Keratinocyte (primary cell): ENCODE data around the gene MAPRE2. TPM values are rescaled to one million over a fixed set of nuclear protein-coding genes. Genes with fewer than 3 reads are reported as not detected.

Experiments used
- DNase-seq: peaks from one replicate; pipeline ENCODE4 v3.0.0-alpha.2; 2011; ENCODE audit warnings: low read depth, missing footprints, low spot score
- FAIRE-seq: peaks from 2 replicates; lab custom pipeline; 2011; peaks lifted over from hg19 to GRCh38; lab: Jason Lieb, UNC
- H2AFZ ChIP-seq: 2 replicates; pipeline ENCODE4 v1.6.0; 2012; ENCODE audit warnings: low read length, control low read depth, inconsistent platforms; ENCODE audit not compliant: control insufficient read depth
- H3K27ac ChIP-seq: 2 replicates; pipeline ENCODE4 v1.5.1; 2011; ENCODE audit warnings: low read length; ENCODE audit not compliant: control insufficient read depth, insufficient read depth
- H3K27me3 ChIP-seq: 3 replicates; pipeline ENCODE4 v1.6.0; 2011; ENCODE audit warnings: low read length; ENCODE audit not compliant: control insufficient read depth, insufficient read depth; ENCODE audit errors: extremely low read depth
- H3K36me3 ChIP-seq, 2 experiments: 2 replicates in 1 of 2; 3 replicates in 1 of 2; pipeline ENCODE4 v1.5.1; 2011; ENCODE audit warnings: low read length in 2 of 2, mild to moderate bottlenecking in 1 of 2; ENCODE audit not compliant: control insufficient read depth in 2 of 2, insufficient read depth in 2 of 2; ENCODE audit errors: extremely low read depth in 1 of 2
- H3K4me1 ChIP-seq: 3 replicates; pipeline ENCODE4 v1.5.1; 2011; ENCODE audit warnings: low read length; ENCODE audit not compliant: control insufficient read depth, insufficient read depth; ENCODE audit errors: extremely low read depth
- H3K4me2 ChIP-seq: 3 replicates; pipeline ENCODE4 v1.6.0; 2011; ENCODE audit warnings: low read depth, low read length; ENCODE audit not compliant: control insufficient read depth, insufficient read depth; ENCODE audit errors: extremely low read depth
- H3K4me3 ChIP-seq, 3 experiments: fragments of 200-600 bp in 1 of 3; sonication (generic) in 1 of 3; 2 replicates in 2 of 3; 3 replicates in 1 of 3; pipeline ENCODE4 v1.5.1; 2011 to 2016; ENCODE audit warnings: low read length in 3 of 3, mild to moderate bottlenecking in 3 of 3, control low read depth in 2 of 3, inconsistent platforms in 1 of 3, low read depth in 1 of 3, mixed read lengths in 1 of 3, mixed run types in 1 of 3, moderate library complexity in 1 of 3; ENCODE audit not compliant: control insufficient read depth in 2 of 3, insufficient read depth in 2 of 3; ENCODE audit errors: extremely low read depth in 1 of 3
- H3K79me2 ChIP-seq: 2 replicates; pipeline ENCODE4 v1.6.0; 2012; ENCODE audit warnings: low read length; ENCODE audit not compliant: control insufficient read depth, insufficient read depth
- H3K9ac ChIP-seq: 3 replicates; pipeline ENCODE4 v1.6.0; 2011; ENCODE audit warnings: low read length; ENCODE audit not compliant: control insufficient read depth, insufficient read depth; ENCODE audit errors: extremely low read depth
- H3K9me1 ChIP-seq: 3 replicates; pipeline ENCODE4 v1.6.0; 2011; ENCODE audit warnings: low read length; ENCODE audit not compliant: control insufficient read depth, insufficient read depth; ENCODE audit errors: extremely low read depth
- H3K9me3 ChIP-seq: 2 replicates; pipeline ENCODE4 v1.5.1; 2012; ENCODE audit warnings: low read depth, low read length; ENCODE audit not compliant: control insufficient read depth
- H4K20me1 ChIP-seq: 3 replicates; pipeline ENCODE4 v1.6.0; 2011; ENCODE audit warnings: low read length; ENCODE audit not compliant: control insufficient read depth, insufficient read depth; ENCODE audit errors: extremely low read depth
- CTCF ChIP-seq, 3 experiments: IDR thresholded peaks in 1 of 3; conservative IDR thresholded peaks in 1 of 3; optimal IDR thresholded peaks in 1 of 3; 2 replicates in 2 of 3; 3 replicates in 1 of 3; pipeline versions ENCODE3 to v1.5.1; 2011; ENCODE audit warnings: low read length in 3 of 3, mild to moderate bottlenecking in 3 of 3, moderate library complexity in 2 of 3, control low read depth in 1 of 3, inconsistent platforms in 1 of 3; ENCODE audit not compliant: insufficient read depth in 2 of 3; ENCODE audit errors: extremely low read depth in 1 of 3
- EZH2 ChIP-seq: IDR thresholded peaks from one replicate; pipeline ENCODE4 v1.6.1; 2012; ENCODE audit warnings: inconsistent platforms, mild to moderate bottlenecking, low read length, moderate library complexity
- dilution Hi-C: fragments of 300-500 bp; cut with MboI; formaldehyde crosslinking; loops from one replicate; pipeline ENCODE4 v1.7.0; 2020; ENCODE audit warnings: low sequenced_read_pairs; ENCODE audit not compliant: extremely low pct_ligation_motif_present
- polyA plus RNA-seq, 5 experiments: library from polyadenylated mRNA; depleted of rRNA in 3 of 5; stranded (reverse) in 3 of 5; stranded (forward) in 1 of 5; unstranded in 1 of 5; fragments of >200 nt; gene quantifications; 1 replicate in 1 of 5; 2 replicates in 3 of 5; 3 replicates in 1 of 5; pipeline versions ENCODE4 v1.2.1 to v1.2.3, GENCODE V29; 2011 to 2012; ENCODE audit warnings: missing spikeins in 2 of 5, low read depth in 1 of 5, low replicate concordance in 1 of 5

The MAPRE2 gene
- polyA plus RNA-seq, 1 donor (not counting 4 experiments of a cell fraction or from before 2014, with no cell fraction given), result 14.2 TPM

GRCh38 chr18:35174745-35175144 is 133.5 kb downstream of the MAPRE2 start:
- Histone ChIP-seq H3K4me2 (no peak overlapping the region), H3K36me3 (no peaks in the 10 kb centered on the region), H3K9me3 (no peaks in the 10 kb centered on the region), H3K79me2 (no peaks in the 10 kb centered on the region), H3K9me1 (no peaks in the 10 kb centered on the region), H4K20me1 (no peaks in the 10 kb centered on the region), H3K4me3 (no peak overlapping the region), H3K9ac (no peak overlapping the region), H3K4me1 (no peaks in the 10 kb centered on the region), H3K27me3 (no peaks in the 10 kb centered on the region), H3K27ac (no peak overlapping the region), H2AFZ (no peak overlapping the region)
- no peak for FAIRE-seq
- TF ChIP-seq EZH2 (no peak), CTCF (optimal IDR thresholded peaks at IDR 0.05 in 1 of 3, IDR thresholded peaks at IDR 0.05 in 1 of 3, conservative IDR thresholded peaks at IDR 0.05 in 1 of 3; ENCODE audit: extremely low read depth in 1 of 3, insufficient read depth in 2 of 3, low read length in 3 of 3) (no peak)
- no peak for DNase-seq
- dilution Hi-C loops, result no loop called here

GRCh38 chr18:35176925-35177324 is 135.7 kb downstream of the MAPRE2 start:
- TF ChIP-seq EZH2, result no peak
- TF ChIP-seq CTCF (optimal IDR thresholded peaks at IDR 0.05 in 1 of 3, IDR thresholded peaks at IDR 0.05 in 1 of 3, conservative IDR thresholded peaks at IDR 0.05 in 1 of 3; ENCODE audit: extremely low read depth in 1 of 3, insufficient read depth in 2 of 3, low read length in 3 of 3), result no peak
- no peak overlapping the region for H3K4me2 ChIP-seq

More at GRCh38 chr18:35176925-35177324, 135.7 kb downstream of the MAPRE2 start:
- DNase-seq (no peak), FAIRE-seq (no peak)
- H3K27ac ChIP-seq, result no peak overlapping the region
- H3K27me3 ChIP-seq, result no peaks in the 10 kb centered on the region
- no peaks in the 10 kb centered on the region for H4K20me1 ChIP-seq
- H3K4me3 ChIP-seq, result no peak overlapping the region
- no peak overlapping the region for H2AFZ ChIP-seq
- no peaks in the 10 kb centered on the region for H3K4me1 ChIP-seq
- no peaks in the 10 kb centered on the region for H3K9me1 ChIP-seq
- H3K79me2 ChIP-seq, result no peaks in the 10 kb centered on the region
- dilution Hi-C loops, result no loop called here
- no peaks in the 10 kb centered on the region for H3K9me3 ChIP-seq
- no peaks in the 10 kb centered on the region for H3K36me3 ChIP-seq
- H3K9ac ChIP-seq, result no peak overlapping the region
